GDM1 (cell line): ENCODE results near the gene SPPL2A.

Experiments
- DNase-seq: peaks from one replicate; lab custom pipeline; 2025; lab: John Stamatoyannopoulos, UW

Gene SPPL2A

GRCh38 chr15:50686469-50687301 is 78.8 kb downstream of the SPPL2A start, which contains the start of gene TRPM7:
Gene TRPM7, minus strand, starts transcription at chr15:50686797. Its CDS starts 264 bp downstream, at chr15:50686533.
- DNase-seq = peak; percentile 91

- DNase-seq = peak; percentile 33
These were observed 79.5 kb downstream of the SPPL2A start for GRCh38 chr15:50685976-50686468.

- DNase-seq = no peak
These were observed 80.1 kb downstream of the SPPL2A start for GRCh38 chr15:50685191-50685975.

GRCh38 chr15:50681467-50681866 is 84.0 kb downstream of the SPPL2A start:
- DNase-seq = no peak

- DNase-seq = no peak
These were observed 88.6 kb downstream of the SPPL2A start for GRCh38 chr15:50676799-50677483.

- DNase-seq = peak; percentile 4
These were observed 89.9 kb downstream of the SPPL2A start for GRCh38 chr15:50675535-50676144.

- DNase-seq = no peak
These were observed 95.4 kb downstream of the SPPL2A start for GRCh38 chr15:50670115-50670514.

- no peak for DNase-seq
These were observed 95.9 kb downstream of the SPPL2A start for GRCh38 chr15:50669611-50670010.

- no peak for DNase-seq
These were observed 99.6 kb downstream of the SPPL2A start for GRCh38 chr15:50665938-50666337.

GRCh38 chr15:50655555-50655954 is 110.0 kb downstream of the SPPL2A start:
- no peak for DNase-seq

GRCh38 chr15:50653156-50653743 is 112.3 kb downstream of the SPPL2A start:
- no peak for DNase-seq

- DNase-seq = no peak
These were observed 112.8 kb downstream of the SPPL2A start for GRCh38 chr15:50652671-50653070.
